Gastrocnemius medialis (tissue), 4 donors: Measurements from ENCODE around the gene TTC39A. TPM values are rescaled to one million over a fixed set of nuclear protein-coding genes. Genes with fewer than 3 reads are reported as not detected.

Experiments
- ATAC-seq, 2 donors: fragments of 150-250 bp; one replicate each; pipeline ENCODE4 v1.9.1; 2016
- DNase-seq, 2 donors: peaks; one replicate each; pipeline ENCODE4 v3.0.0-alpha.2; 2019
- H3K27ac ChIP-seq, 4 donors: fragments of 200-600 bp; sonication (generic); 1 replicate in 1 of 4; 2 replicates in 3 of 4; pipeline ENCODE4 v1.5.1; 2016 to 2018; ENCODE audit warnings: mild to moderate bottlenecking in 2 of 4, moderate library complexity in 1 of 4
- H3K27me3 ChIP-seq, 3 donors: fragments of 200-600 bp; sonication (generic) in 2 of 3; 1 replicate in 1 of 3; 2 replicates in 2 of 3; pipeline versions ENCODE4 v1.5.1 to v1.6.0; 2016 to 2019; ENCODE audit warnings: mild to moderate bottlenecking in 1 of 3, moderate library complexity in 1 of 3
- H3K36me3 ChIP-seq, 2 donors: fragments of 200-600 bp; sonication (generic) in 1 of 2; one replicate each; pipeline ENCODE4 v1.5.1; 2017 to 2018
- H3K4me1 ChIP-seq, 2 donors: fragments of 200-600 bp; sonication (generic) in 1 of 2; one replicate each; pipeline ENCODE4 v1.5.1; 2016 to 2017; ENCODE audit warnings: mild to moderate bottlenecking in 2 of 2
- H3K4me3 ChIP-seq, 4 donors: fragments of 200-600 bp; sonication (generic) in 3 of 4; 1 replicate in 1 of 4; 2 replicates in 3 of 4; pipeline ENCODE4 v1.5.1; 2016 to 2019; ENCODE audit warnings: mild to moderate bottlenecking in 2 of 4
- H3K9me3 ChIP-seq, 3 donors: fragments of 200-600 bp; sonication (generic) in 2 of 3; 1 replicate in 1 of 3; 2 replicates in 2 of 3; pipeline ENCODE4 v1.5.1; 2016 to 2019
- CTCF ChIP-seq, 5 experiments: fragments of 450-650 bp in 3 of 5; fragments of 200-600 bp in 2 of 5; sonication (generic) in 2 of 5; IDR thresholded peaks in 4 of 5; conservative IDR thresholded peaks in 1 of 5; 1 replicate in 4 of 5; 2 replicates in 1 of 5; pipeline ENCODE4 v1.5.1; 2016 to 2019; ENCODE audit warnings: antibody characterized with exemption in 5 of 5, mild to moderate bottlenecking in 3 of 5, moderate library complexity in 3 of 5
- POLR2A ChIP-seq, 2 donors: fragments of 450-650 bp; IDR thresholded peaks; one replicate each; pipeline ENCODE4 v1.6.1; 2017; ENCODE audit warnings: antibody characterized with exemption in 2 of 2, mild to moderate bottlenecking in 2 of 2, moderate library complexity in 2 of 2
- in situ Hi-C, 4 donors: fragments of 200-750 bp; cut with MboI; loops; one replicate each; pipeline versions ENCODE4 v1.15.0 to v1.8.0; 2017; ENCODE audit warnings: low sequenced_read_pairs in 4 of 4
- intact Hi-C: fragments of 100-400 bp; cut with DNase I; formaldehyde crosslinking; loops from one replicate; pipeline ENCODE4 v1.15.1; 2023; ENCODE audit warnings: low total_unique reads
- total RNA-seq, 4 donors: library from RNA; depleted of rRNA; stranded (reverse); fragments of >200 nt; gene quantifications; one replicate each; pipeline versions ENCODE4 v1.1.0 to v1.2.3, GENCODE V29; 2016

Gene TTC39A
- total RNA-seq, 4 donors from 2014 or later = 4.1 to 13.1 (median 8.2) TPM

- in situ Hi-C loops (no loop called here), intact Hi-C loops (no loop called here)
- Histone ChIP-seq H3K4me3 (peak overlapping the region in 1 of 4 donors; percentile 2), H3K27me3 (no peaks in the 10 kb centered on the region), H3K27ac (peak overlapping the region; percentile 53 to 100 (median 80)), H3K36me3 (no peaks in the 10 kb centered on the region), H3K4me1 (peaks cover 66 to 75% of the 10 kb centered on the region in 2 donors), H3K9me3 (no peaks in the 10 kb centered on the region)
- DNase-seq (peak in 1 of 2 donors; percentile 47), ATAC-seq (no peak)
- TF ChIP-seq CTCF (IDR thresholded peaks at IDR 0.05 in 4 of 5, conservative IDR thresholded peaks at IDR 0.05 in 1 of 5) = no peak
- no peak for TF ChIP-seq POLR2A (IDR thresholded peaks at IDR 0.05)
Observed at GRCh38 chr1:51240084-51240483, 90.3 kb downstream of the TTC39A start.

- intact Hi-C loops = loop anchor here (5.0 kb wide), 1 partner anchor 59 kb away; no protein-coding TSS in a partner anchor
- H3K4me1 ChIP-seq = peaks cover 46 to 61% of the 10 kb centered on the region in 2 donors
Observed at GRCh38 chr1:51238034-51238403, 92.3 kb downstream of the TTC39A start.

GRCh38 chr1:51237351-51238033, 92.9 kb downstream of the TTC39A start:
- peak overlapping the region; percentile 84 to 97 (median 94) for H3K4me3 ChIP-seq
- TF ChIP-seq POLR2A (IDR thresholded peaks at IDR 0.05) = no peak
- TF ChIP-seq CTCF (IDR thresholded peaks at IDR 0.05 in 4 of 5, conservative IDR thresholded peaks at IDR 0.05 in 1 of 5) = no peak
- no peaks in the 10 kb centered on the region for H3K36me3 ChIP-seq
- in situ Hi-C loops = no loop called here
- peaks cover 41 to 56% of the 10 kb centered on the region in 2 donors for H3K4me1 ChIP-seq
- DNase-seq = no peak
- no peak for ATAC-seq
- H3K27me3 ChIP-seq = no peaks in the 10 kb centered on the region
- H3K27ac ChIP-seq = peak overlapping the region; percentile 99 to 100 (median 99)
- intact Hi-C loops = loop anchor here (5.0 kb wide), 1 partner anchor 60 kb away; no protein-coding TSS in a partner anchor
- H3K9me3 ChIP-seq = no peaks in the 10 kb centered on the region

More at GRCh38 chr1:51238034-51238403, 92.3 kb downstream of the TTC39A start:
- peak in 1 of 2 donors; percentile 12 for ATAC-seq
- DNase-seq = peak in 1 of 2 donors; percentile 42
- no peaks in the 10 kb centered on the region for H3K36me3 ChIP-seq
- in situ Hi-C loops = no loop called here
- H3K27ac ChIP-seq = peak overlapping the region; percentile 99 to 100 (median 99)
- H3K27me3 ChIP-seq = no peaks in the 10 kb centered on the region
- peak overlapping the region; percentile 84 to 97 (median 94) for H3K4me3 ChIP-seq
- H3K9me3 ChIP-seq = no peaks in the 10 kb centered on the region
- TF ChIP-seq CTCF (IDR thresholded peaks at IDR 0.05 in 4 of 5, conservative IDR thresholded peaks at IDR 0.05 in 1 of 5) = no peak
- no peak for TF ChIP-seq POLR2A (IDR thresholded peaks at IDR 0.05)

Other genes starting within 250 kb of the TTC39A start
- gene C1orf185, start 228.3 kb downstream of the TTC39A start, total RNA-seq = not detected
- gene RNF11, start 94.3 kb downstream of the TTC39A start, total RNA-seq = 10 to 100 TPM; 77.6 to 86.5 (median 85.3) TPM
- gene EPS15, start 188.7 kb upstream of the TTC39A start, total RNA-seq = 100 to 1,000 TPM in 1 of 4 donors, 10 to 100 TPM in 3; 44.8 to 121 (median 71.0) TPM